GM19328 (cell line): ENCODE data around the gene PIK3R1.
"Not testable (repeated sequence)": the region's sequence is repeated elsewhere in the genome, so short reads cannot be mapped to it uniquely, and the experiment has no call there.

Source experiments
- ATAC-seq: cut with Tn5 transposase; IDR thresholded peaks from one replicate; pipeline ENCODE4 v1.9.1; 2021; ENCODE audit warnings: mild to moderate bottlenecking, moderate library complexity; ENCODE audit not compliant: unreplicated experiment

The PIK3R1 gene

GRCh38 chr5:68192679-68193060 is 22.9 kb upstream of the PIK3R1 start:
- ATAC-seq = no peak

- ATAC-seq = no peak
Measured at GRCh38 chr5:68193481-68194036, 22.0 kb upstream of the PIK3R1 start.

GRCh38 chr5:68194386-68194785 is 21.2 kb upstream of the PIK3R1 start:
- ATAC-seq = no peak

- no peak for ATAC-seq
Measured at GRCh38 chr5:68195137-68195536, 20.4 kb upstream of the PIK3R1 start.

- peak; percentile 96 for ATAC-seq
Measured at GRCh38 chr5:68196876-68197275, 18.7 kb upstream of the PIK3R1 start.

- no peak for ATAC-seq
Measured at GRCh38 chr5:68200288-68200687, 15.3 kb upstream of the PIK3R1 start.

- ATAC-seq = not testable (repeated sequence)
Measured at GRCh38 chr5:68210654-68211053, 4.9 kb upstream of the PIK3R1 start.

GRCh38 chr5:68214482-68215207 is 911 bp upstream of the PIK3R1 start:
- ATAC-seq = no peak

GRCh38 chr5:68215898-68216244 is 315 bp downstream of the PIK3R1 start:
- ATAC-seq = peak; percentile 39

- ATAC-seq = peak; percentile 15
Measured at GRCh38 chr5:68216245-68217046, 890 bp downstream of the PIK3R1 start.

GRCh38 chr5:68217047-68217355 is 1.4 kb downstream of the PIK3R1 start:
- ATAC-seq = no peak

GRCh38 chr5:68217528-68217927 is 2.0 kb downstream of the PIK3R1 start:
- no peak for ATAC-seq

GRCh38 chr5:68219161-68219816 is 3.7 kb downstream of the PIK3R1 start:
- no peak for ATAC-seq

- no peak for ATAC-seq
Measured at GRCh38 chr5:68220260-68220659, 4.7 kb downstream of the PIK3R1 start.

GRCh38 chr5:68220914-68221313 is 5.4 kb downstream of the PIK3R1 start:
- ATAC-seq = no peak

GRCh38 chr5:68221488-68221887 is 5.9 kb downstream of the PIK3R1 start:
- ATAC-seq = no peak

- no peak for ATAC-seq
Measured at GRCh38 chr5:68222310-68222709, 6.8 kb downstream of the PIK3R1 start.

- ATAC-seq = no peak
Measured at GRCh38 chr5:68222824-68223354, 7.3 kb downstream of the PIK3R1 start.

GRCh38 chr5:68223904-68224303 is 8.3 kb downstream of the PIK3R1 start:
- no peak for ATAC-seq

- no peak for ATAC-seq
Measured at GRCh38 chr5:68224509-68225187, 9.1 kb downstream of the PIK3R1 start.
